ENCODE results near the gene NELL1.

DNA sequence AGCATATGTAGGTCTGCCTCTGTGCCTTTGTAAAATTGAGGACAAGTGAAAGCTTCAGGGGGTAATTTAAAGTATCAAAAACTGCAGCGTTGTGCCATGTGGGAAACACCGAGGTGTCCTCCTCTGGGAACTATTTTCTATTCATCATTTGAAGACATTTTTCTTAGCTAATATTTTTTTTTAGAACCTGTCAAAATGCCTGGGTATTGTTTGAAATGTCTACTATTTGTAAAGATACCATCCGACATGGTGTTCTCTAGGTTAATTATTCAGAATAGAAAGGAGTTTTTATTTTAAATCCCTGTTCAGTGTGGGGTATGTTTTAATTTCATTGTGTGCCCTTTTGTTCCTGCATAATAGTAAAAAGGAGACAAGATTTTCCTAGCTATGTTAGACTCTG is 490.8 kb downstream of the NELL1 start:
- TF ChIP-seq CTCF (IDR thresholded peaks at IDR 0.05) (no peak), POLR2A (IDR thresholded peaks at IDR 0.05) (no peak)
